IMR-90 (cell line): ENCODE results near the gene CDH12.

ENCODE experiments used
- BHLHE40 ChIP-seq: fragments of 150-350 bp; IDR thresholded peaks from 2 replicates; pipeline ENCODE4 v1.6.1; 2016; ENCODE audit warnings: mild to moderate bottlenecking, low read depth, low read length
- CHD1 ChIP-seq: IDR thresholded peaks from 2 replicates; pipeline ENCODE4 v1.6.1; 2012; ENCODE audit warnings: low read depth, low read length, improper control_type of control experiment
- FOS ChIP-seq: fragments of 150-350 bp; IDR thresholded peaks from 2 replicates; pipeline ENCODE4 v1.6.1; 2016; ENCODE audit warnings: low read depth, low read length
- POLR2A ChIP-seq: IDR thresholded peaks from 2 replicates; pipeline ENCODE4 v1.6.1; 2012; ENCODE audit warnings: mild to moderate bottlenecking, low read depth, low read length
- RCOR1 ChIP-seq: IDR thresholded peaks from 2 replicates; pipeline ENCODE4 v1.6.1; 2012; ENCODE audit warnings: mild to moderate bottlenecking, low read length, improper control_type of control experiment; ENCODE audit not compliant: insufficient replicate concordance
- SMC3 ChIP-seq: fragments of 150-350 bp; IDR thresholded peaks from 2 replicates; pipeline ENCODE4 v1.6.1; 2016; ENCODE audit warnings: low read depth, mild to moderate bottlenecking, antibody characterized with exemption, low read length, moderate library complexity
- TF ChIP-seq, protein P1 (sequence below): fragments of 150-350 bp; IDR thresholded peaks from 2 replicates; pipeline ENCODE4 v1.6.1; 2017; ENCODE audit warnings: mild to moderate bottlenecking, antibody characterized with exemption, low read length, low read depth
- TF ChIP-seq, protein P2 (sequence below): conservative IDR thresholded peaks from 2 replicates; pipeline ENCODE4 v1.5.1; 2012; ENCODE audit warnings: mild to moderate bottlenecking, low read depth, low read length, improper control_type of control experiment

DNA sequence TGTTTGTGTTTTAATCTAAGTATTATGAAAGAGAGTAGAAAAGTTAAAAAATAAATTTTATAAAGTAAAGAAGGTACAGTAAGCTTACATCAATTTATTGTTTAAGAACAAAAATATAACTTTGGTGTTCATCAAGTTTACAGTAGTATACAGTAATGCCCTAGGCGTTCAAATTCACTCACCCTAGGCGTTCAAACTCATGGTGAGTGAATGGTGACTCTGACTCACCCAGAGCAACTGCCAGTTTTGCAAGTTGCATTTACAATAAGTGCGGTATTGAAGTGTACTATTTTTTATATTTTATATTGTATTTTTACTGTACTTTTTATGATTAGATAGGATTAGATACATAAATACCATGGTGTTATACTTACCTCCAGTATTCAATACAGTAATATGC is 421.3 kb downstream of the CDH12 start:
- TF ChIP-seq, protein P1, sequence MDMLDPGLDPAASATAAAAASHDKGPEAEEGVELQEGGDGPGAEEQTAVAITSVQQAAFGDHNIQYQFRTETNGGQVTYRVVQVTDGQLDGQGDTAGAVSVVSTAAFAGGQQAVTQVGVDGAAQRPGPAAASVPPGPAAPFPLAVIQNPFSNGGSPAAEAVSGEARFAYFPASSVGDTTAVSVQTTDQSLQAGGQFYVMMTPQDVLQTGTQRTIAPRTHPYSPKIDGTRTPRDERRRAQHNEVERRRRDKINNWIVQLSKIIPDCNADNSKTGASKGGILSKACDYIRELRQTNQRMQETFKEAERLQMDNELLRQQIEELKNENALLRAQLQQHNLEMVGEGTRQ: no peak
- TF ChIP-seq RCOR1 (no peak), POLR2A (no peak), SMC3 (no peak), BHLHE40 (no peak), CHD1 (no peak), FOS (no peak)
- TF ChIP-seq, protein P2, sequence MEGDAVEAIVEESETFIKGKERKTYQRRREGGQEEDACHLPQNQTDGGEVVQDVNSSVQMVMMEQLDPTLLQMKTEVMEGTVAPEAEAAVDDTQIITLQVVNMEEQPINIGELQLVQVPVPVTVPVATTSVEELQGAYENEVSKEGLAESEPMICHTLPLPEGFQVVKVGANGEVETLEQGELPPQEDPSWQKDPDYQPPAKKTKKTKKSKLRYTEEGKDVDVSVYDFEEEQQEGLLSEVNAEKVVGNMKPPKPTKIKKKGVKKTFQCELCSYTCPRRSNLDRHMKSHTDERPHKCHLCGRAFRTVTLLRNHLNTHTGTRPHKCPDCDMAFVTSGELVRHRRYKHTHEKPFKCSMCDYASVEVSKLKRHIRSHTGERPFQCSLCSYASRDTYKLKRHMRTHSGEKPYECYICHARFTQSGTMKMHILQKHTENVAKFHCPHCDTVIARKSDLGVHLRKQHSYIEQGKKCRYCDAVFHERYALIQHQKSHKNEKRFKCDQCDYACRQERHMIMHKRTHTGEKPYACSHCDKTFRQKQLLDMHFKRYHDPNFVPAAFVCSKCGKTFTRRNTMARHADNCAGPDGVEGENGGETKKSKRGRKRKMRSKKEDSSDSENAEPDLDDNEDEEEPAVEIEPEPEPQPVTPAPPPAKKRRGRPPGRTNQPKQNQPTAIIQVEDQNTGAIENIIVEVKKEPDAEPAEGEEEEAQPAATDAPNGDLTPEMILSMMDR: no peak
